PFSK-1 (cell line): Measurements from ENCODE around the gene TNPO3.

Source experiments
- FOXP2 ChIP-seq: optimal IDR thresholded peaks from 2 replicates; pipeline ENCODE3; 2011; ENCODE audit warnings: borderline replicate concordance, control low read depth, inconsistent platforms; ENCODE audit not compliant: insufficient read depth; ENCODE audit errors: extremely low read length, extremely low read depth
- POLR2AphosphoS5 ChIP-seq: IDR thresholded peaks from 2 replicates; pipeline ENCODE4 v1.6.1; 2012; ENCODE audit warnings: low read depth, mild to moderate bottlenecking, control low read depth, low read length, moderate library complexity
- SIN3A ChIP-seq: IDR thresholded peaks from 2 replicates; pipeline ENCODE4 v1.6.1; 2012; ENCODE audit warnings: mild to moderate bottlenecking, low read length, moderate library complexity, borderline replicate concordance; ENCODE audit not compliant: insufficient read depth
- TAF1 ChIP-seq: IDR thresholded peaks from 2 replicates; pipeline ENCODE4 v1.6.1; 2012; ENCODE audit warnings: low read length, control low read depth, borderline replicate concordance; ENCODE audit not compliant: insufficient read depth
- TF ChIP-seq, protein P1 (sequence below), 2 experiments: IDR thresholded peaks; 2 replicates each; pipeline versions ENCODE4 v1.6.1 to v1.8.0; 2011 to 2012; ENCODE audit warnings: low read depth in 2 of 2, low read length in 2 of 2, control low read depth in 1 of 2, inconsistent platforms in 1 of 2, mild to moderate bottlenecking in 1 of 2, moderate library complexity in 1 of 2; ENCODE audit not compliant: insufficient read depth in 1 of 2

The TNPO3 gene

DNA sequence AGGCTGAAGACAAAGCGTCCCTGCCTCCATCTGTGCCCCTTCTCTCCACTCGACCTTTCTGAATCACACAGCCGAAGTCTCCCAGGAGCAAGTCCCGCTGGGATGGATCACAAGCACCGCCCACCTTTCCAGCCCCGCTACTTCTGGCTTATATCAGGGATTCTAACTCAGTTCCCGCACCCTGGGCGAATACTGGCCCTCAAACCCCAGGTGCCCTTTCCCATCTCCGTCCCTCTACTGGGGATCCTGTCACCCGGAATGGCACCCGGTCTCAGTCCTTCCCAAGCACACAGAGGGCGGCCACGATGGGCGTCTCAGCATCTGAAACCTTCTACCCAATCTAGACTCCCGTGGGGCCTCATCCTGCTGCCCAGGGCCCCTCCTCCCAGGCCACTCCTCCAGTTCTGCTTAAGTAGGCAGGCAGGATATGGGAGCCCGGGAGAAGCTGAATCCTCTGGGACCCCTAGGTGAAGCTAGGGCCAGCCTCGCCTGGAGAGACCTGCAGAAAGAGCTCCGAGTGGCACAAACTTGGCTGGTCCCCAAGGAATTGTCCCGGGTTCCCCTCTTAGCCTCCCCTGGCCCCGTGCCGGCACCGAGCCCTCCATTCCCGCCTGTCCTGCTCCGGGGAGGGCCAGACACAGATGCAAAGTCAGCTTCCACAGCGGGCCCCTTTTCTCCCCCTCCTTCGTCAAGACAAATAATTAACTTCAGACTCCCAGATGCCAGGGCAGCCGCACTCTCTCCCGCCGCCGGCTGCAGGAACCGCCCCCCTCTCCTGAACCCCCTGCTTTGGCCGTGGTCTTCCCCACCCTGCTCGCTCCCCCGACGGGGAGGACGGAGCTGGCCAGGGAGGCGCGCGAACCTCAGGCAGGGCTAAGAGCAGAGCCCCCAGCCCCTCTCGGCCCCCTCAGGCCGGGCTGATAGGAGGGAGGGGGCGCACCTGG lies 145.0 kb downstream of the TNPO3 start:
- TF ChIP-seq FOXP2 (no peak), POLR2AphosphoS5 (no peak), TAF1 (no peak), SIN3A (no peak)
- TF ChIP-seq, protein P1, sequence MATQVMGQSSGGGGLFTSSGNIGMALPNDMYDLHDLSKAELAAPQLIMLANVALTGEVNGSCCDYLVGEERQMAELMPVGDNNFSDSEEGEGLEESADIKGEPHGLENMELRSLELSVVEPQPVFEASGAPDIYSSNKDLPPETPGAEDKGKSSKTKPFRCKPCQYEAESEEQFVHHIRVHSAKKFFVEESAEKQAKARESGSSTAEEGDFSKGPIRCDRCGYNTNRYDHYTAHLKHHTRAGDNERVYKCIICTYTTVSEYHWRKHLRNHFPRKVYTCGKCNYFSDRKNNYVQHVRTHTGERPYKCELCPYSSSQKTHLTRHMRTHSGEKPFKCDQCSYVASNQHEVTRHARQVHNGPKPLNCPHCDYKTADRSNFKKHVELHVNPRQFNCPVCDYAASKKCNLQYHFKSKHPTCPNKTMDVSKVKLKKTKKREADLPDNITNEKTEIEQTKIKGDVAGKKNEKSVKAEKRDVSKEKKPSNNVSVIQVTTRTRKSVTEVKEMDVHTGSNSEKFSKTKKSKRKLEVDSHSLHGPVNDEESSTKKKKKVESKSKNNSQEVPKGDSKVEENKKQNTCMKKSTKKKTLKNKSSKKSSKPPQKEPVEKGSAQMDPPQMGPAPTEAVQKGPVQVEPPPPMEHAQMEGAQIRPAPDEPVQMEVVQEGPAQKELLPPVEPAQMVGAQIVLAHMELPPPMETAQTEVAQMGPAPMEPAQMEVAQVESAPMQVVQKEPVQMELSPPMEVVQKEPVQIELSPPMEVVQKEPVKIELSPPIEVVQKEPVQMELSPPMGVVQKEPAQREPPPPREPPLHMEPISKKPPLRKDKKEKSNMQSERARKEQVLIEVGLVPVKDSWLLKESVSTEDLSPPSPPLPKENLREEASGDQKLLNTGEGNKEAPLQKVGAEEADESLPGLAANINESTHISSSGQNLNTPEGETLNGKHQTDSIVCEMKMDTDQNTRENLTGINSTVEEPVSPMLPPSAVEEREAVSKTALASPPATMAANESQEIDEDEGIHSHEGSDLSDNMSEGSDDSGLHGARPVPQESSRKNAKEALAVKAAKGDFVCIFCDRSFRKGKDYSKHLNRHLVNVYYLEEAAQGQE (IDR thresholded peaks at IDR 0.05; ENCODE audit: insufficient read depth in 1 of 2, low read depth in 2 of 2, low read length in 2 of 2), result no peak

DNA sequence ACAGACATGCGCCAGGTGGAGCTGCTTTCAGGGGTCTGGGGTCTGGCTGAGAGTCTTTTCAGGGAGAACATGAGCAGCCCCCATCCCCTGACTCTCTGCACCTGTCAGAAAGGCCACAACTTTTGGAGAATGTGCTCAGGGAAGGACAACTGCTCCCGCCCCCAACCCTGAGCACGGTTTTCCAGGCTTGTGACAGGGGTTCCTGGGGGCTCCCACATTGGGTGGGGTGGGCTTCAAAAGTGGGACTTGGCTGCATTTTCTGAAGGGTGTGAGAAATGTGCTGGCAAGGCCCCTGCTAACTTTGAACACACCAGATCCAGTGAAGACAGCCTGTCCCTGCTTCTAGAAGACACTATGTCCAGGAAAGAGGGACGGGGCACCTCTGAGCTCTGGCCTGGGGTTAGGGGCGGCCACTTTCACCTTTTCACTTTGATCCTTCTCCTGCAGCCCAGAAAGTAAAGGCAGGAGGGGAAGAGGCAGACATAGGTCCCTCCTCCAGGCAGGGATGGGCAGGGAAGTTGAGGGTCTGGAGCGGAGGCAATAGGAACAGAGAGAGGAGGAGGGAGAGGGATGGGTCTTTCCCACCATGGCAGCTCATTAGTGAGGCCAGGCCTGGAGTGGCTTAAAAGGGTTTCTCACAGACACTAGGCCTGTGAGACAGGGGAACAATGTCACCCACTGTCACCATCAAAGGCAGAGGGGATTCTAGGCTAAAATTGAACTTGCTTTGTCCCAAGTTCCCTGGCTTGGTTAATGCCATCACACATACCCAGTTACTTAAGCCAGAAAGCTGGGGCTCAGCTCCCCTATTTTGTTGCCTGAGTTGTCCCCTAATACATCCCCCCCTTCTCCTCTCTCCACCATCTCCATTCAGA lies 145.9 kb downstream of the TNPO3 start:
- TF ChIP-seq SIN3A, result no peak
- TF ChIP-seq POLR2AphosphoS5, result no peak
- no peak for TF ChIP-seq FOXP2
- TF ChIP-seq, protein P1 (IDR thresholded peaks at IDR 0.05; ENCODE audit: insufficient read depth in 1 of 2, low read depth in 2 of 2, low read length in 2 of 2), result no peak
- no peak for TF ChIP-seq TAF1

DNA sequence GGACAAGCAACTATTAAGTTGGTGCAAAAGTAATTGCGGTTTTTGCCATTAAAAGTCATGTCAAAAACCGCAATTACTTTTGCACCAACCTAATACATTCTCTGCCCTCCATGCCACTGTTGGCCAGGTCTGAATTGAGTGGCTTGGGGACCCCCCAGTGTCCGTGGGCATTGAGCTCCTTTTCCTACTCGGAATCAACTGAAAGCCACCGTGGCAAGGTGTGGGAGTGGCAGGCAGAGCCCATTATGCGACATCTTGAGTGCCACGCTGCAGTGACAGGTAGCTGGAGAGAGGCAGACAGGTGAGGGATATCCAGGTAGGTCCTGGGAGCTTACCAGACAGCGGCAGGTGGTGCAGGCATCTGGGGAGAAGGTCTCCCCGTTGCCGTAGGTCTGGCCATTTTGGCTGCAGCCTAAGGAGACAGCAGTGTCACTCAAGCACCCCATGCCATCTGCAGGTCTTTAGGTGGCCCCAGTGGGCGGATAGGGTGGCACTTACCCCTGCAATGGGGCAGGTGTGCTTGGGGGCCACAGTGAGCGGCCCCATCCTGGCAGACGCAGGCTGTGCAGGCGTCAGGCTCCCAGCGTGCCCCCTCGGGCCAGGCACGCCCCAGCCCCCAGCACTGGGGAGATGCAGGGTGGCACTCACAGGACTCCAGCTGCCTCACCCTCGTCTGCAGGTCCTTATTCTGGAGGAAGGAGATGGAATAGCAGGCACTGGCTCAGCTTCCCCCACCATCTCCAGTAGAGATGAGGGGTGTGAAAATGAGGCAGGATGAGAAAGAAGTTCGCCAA lies 147.9 kb downstream of the TNPO3 start:
- no peak for TF ChIP-seq TAF1
- no peak for TF ChIP-seq POLR2AphosphoS5
- no peak for TF ChIP-seq SIN3A
- TF ChIP-seq FOXP2, result no peak
- TF ChIP-seq, protein P1 (IDR thresholded peaks at IDR 0.05; ENCODE audit: insufficient read depth in 1 of 2, low read depth in 2 of 2, low read length in 2 of 2), result no peak

DNA sequence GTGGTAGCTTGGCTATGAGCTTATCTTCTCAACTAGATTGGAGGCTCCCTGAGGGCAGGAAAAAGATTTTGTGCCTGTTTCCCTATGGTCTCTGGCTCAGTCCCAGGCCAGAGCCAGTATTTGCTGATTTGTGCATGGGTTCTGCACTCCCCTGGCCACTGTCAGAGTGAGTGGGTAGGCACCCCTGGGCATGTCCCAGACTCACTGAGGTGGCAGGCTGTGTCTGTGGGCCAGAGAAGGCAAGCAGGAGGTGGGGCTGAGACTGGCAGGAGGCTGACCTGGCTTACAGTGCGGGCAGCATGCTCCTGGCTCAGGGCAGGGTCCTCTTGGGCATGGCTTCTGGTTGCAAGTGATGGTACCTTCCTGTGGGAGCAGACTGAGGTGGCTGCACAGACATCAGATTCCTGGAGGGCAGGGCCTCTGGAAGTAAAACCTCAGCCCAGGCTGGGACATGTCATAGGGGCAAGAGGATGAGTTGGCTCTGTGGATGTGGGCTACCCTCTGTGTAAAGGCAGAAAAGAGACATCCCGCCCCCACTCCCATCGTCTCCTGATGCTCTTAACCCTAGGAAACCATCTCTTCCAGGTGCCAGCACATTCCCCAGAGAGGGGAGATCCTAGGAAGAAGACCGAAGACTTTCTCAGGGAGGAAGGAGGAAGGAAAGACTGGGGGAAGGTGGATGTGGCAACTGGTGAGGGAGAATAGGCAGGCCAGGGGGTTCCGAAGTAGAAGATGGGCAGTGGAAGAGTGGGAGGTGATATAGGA lies 148.7 kb downstream of the TNPO3 start:
- no peak for TF ChIP-seq TAF1
- no peak for TF ChIP-seq SIN3A
- no peak for TF ChIP-seq FOXP2
- TF ChIP-seq, protein P1 (IDR thresholded peaks at IDR 0.05; ENCODE audit: insufficient read depth in 1 of 2, low read depth in 2 of 2, low read length in 2 of 2), result no peak
- TF ChIP-seq POLR2AphosphoS5, result no peak
